GM23338 (cell line): ENCODE results near the gene MCOLN2.
"Not testable (repeated sequence)": the region's sequence is repeated elsewhere in the genome, so short reads cannot be mapped to it uniquely, and the experiment has no call there.

ENCODE experiments used
- CREB1 ChIP-seq: fragments of 250-450 bp; sonication (Bioruptor Pico); IDR thresholded peaks from 2 replicates; pipeline ENCODE4 v1.5.0; 2020; ENCODE audit warnings: low read depth, mild to moderate bottlenecking, moderate library complexity
- CTCF ChIP-seq, 2 experiments: fragments of 200-600 bp in 1 of 2; sonication (generic) in 1 of 2; conservative IDR thresholded peaks; 2 replicates each; pipeline versions ENCODE4 v1.5.1 to v1.6.1; 2016 to 2017; ENCODE audit warnings: antibody characterized with exemption in 2 of 2, low read depth in 2 of 2, mild to moderate bottlenecking in 2 of 2, moderate library complexity in 1 of 2
- ETS1 ChIP-seq: IDR thresholded peaks from 2 replicates; pipeline ENCODE4 v1.6.1; 2016; ENCODE audit warnings: antibody characterized with exemption
- EZH2 ChIP-seq: fragments of 200-600 bp; sonication (generic); IDR thresholded peaks from one replicate; pipeline ENCODE4 v1.8.0; 2017; ENCODE audit warnings: antibody characterized with exemption, mild to moderate bottlenecking, low read depth; ENCODE audit not compliant: unreplicated experiment
- EZH2phosphoT487 ChIP-seq: fragments of 200-600 bp; sonication (generic); IDR thresholded peaks from one replicate; pipeline ENCODE4 v1.8.1; 2018; ENCODE audit warnings: antibody characterized with exemption; ENCODE audit not compliant: unreplicated experiment
- JUNB ChIP-seq: IDR thresholded peaks from one replicate; pipeline ENCODE4 v1.6.1; 2016; ENCODE audit warnings: antibody characterized with exemption; ENCODE audit not compliant: unreplicated experiment
- NANOG ChIP-seq: IDR thresholded peaks from 2 replicates; pipeline ENCODE4 v1.6.1; 2016; ENCODE audit warnings: antibody characterized with exemption, borderline replicate concordance
- POLR2AphosphoS5 ChIP-seq: IDR thresholded peaks from 2 replicates; pipeline ENCODE4 v1.6.1; 2016; ENCODE audit warnings: antibody characterized with exemption, low read depth
- REST ChIP-seq: IDR thresholded peaks from one replicate; pipeline ENCODE4 v1.6.1; 2018; ENCODE audit warnings: antibody characterized with exemption; ENCODE audit not compliant: unreplicated experiment
- STAT1 ChIP-seq: IDR thresholded peaks from one replicate; pipeline ENCODE4 v1.6.1; 2016; ENCODE audit warnings: antibody characterized with exemption; ENCODE audit not compliant: unreplicated experiment
- ZNF114 ChIP-seq: fragments of 250-450 bp; sonication (Bioruptor Pico); IDR thresholded peaks from 2 replicates; pipeline ENCODE4 v1.5.0; 2020; ENCODE audit warnings: mild to moderate bottlenecking, moderate library complexity
- ZNF331 ChIP-seq: fragments of 250-450 bp; sonication (Bioruptor Pico); IDR thresholded peaks from 2 replicates; pipeline ENCODE4 v1.5.0; 2020; ENCODE audit warnings: low read depth, mild to moderate bottlenecking, moderate library complexity
- ZNF462 ChIP-seq: fragments of 250-450 bp; sonication (Bioruptor Pico); IDR thresholded peaks from 2 replicates; pipeline ENCODE4 v1.5.0; 2020; ENCODE audit warnings: mild to moderate bottlenecking, moderate library complexity

- TF ChIP-seq CTCF (conservative IDR thresholded peaks at IDR 0.05; ENCODE audit: low read depth in 2 of 2); EZH2; POLR2AphosphoS5; REST; ZNF331; JUNB; CREB1 (CRISPR knock-in tag); STAT1; EZH2phosphoT487; ETS1; ZNF114 (CRISPR knock-in tag); NANOG; ZNF462 (CRISPR knock-in tag): not testable (repeated sequence)
These were observed 88.0 kb downstream of the MCOLN2 start for GRCh38 chr1:84908746-84909464.
